GM12874 (cell line): ENCODE measurements around the gene TBC1D22A.

Experiments
- CTCF ChIP-seq: IDR thresholded peaks from 2 replicates; pipeline ENCODE4 v1.5.1; 2011; ENCODE audit warnings: low read depth, mild to moderate bottlenecking, control low read depth, low read length, moderate library complexity; ENCODE audit not compliant: insufficient read depth

TBC1D22A gene

GRCh38 chr22:47164514-47165337, 402.3 kb downstream of the TBC1D22A start:
- TF ChIP-seq CTCF: no peak

GRCh38 chr22:47165338-47166032, 403.0 kb downstream of the TBC1D22A start:
- TF ChIP-seq CTCF: no peak

- no peak for TF ChIP-seq CTCF
These were observed 403.6 kb downstream of the TBC1D22A start for GRCh38 chr22:47166033-47166404.

GRCh38 chr22:47166446-47167016, 404.1 kb downstream of the TBC1D22A start:
- TF ChIP-seq CTCF: no peak

GRCh38 chr22:47167056-47167455, 404.6 kb downstream of the TBC1D22A start:
- TF ChIP-seq CTCF: no peak

- TF ChIP-seq CTCF: no peak
These were observed 406.0 kb downstream of the TBC1D22A start for GRCh38 chr22:47168441-47168840.
